ENCODE data around the gene ELK4.

GRCh38 chr1:205616563-205617293 is 15.1 kb downstream of the ELK4 start:
- no peak for TF ChIP-seq FOXK2 (IDR thresholded peaks at IDR 0.05)
- TF ChIP-seq, protein P1, sequence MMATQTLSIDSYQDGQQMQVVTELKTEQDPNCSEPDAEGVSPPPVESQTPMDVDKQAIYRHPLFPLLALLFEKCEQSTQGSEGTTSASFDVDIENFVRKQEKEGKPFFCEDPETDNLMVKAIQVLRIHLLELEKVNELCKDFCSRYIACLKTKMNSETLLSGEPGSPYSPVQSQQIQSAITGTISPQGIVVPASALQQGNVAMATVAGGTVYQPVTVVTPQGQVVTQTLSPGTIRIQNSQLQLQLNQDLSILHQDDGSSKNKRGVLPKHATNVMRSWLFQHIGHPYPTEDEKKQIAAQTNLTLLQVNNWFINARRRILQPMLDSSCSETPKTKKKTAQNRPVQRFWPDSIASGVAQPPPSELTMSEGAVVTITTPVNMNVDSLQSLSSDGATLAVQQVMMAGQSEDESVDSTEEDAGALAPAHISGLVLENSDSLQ (IDR thresholded peaks at IDR 0.05), result no peak
- TF ChIP-seq FOXM1 (IDR thresholded peaks at IDR 0.05; ENCODE audit: borderline replicate concordance), result no peak
- no peak for TF ChIP-seq NFRKB (IDR thresholded peaks at IDR 0.05)
- no peak for TF ChIP-seq FOXA1 (IDR thresholded peaks at IDR 0.05)
- TF ChIP-seq ZNF384 (IDR thresholded peaks at IDR 0.05), result no peak
- no peak for TF ChIP-seq BHLHE40 (IDR thresholded peaks at IDR 0.05; ENCODE audit: borderline replicate concordance)
- no peak for TF ChIP-seq ARNT (IDR thresholded peaks at IDR 0.05)
- TF ChIP-seq TARDBP (IDR thresholded peaks at IDR 0.05), result no peak
- no peak for TF ChIP-seq SUZ12 (IDR thresholded peaks at IDR 0.05)
- no peak for TF ChIP-seq ELF4 (IDR thresholded peaks at IDR 0.05)
- no peak for TF ChIP-seq L3MBTL2 (conservative IDR thresholded peaks at IDR 0.05)
- no peak for TF ChIP-seq SP1 (IDR thresholded peaks at IDR 0.05)
- no peak for TF ChIP-seq CTBP1 (IDR thresholded peaks at IDR 0.05; ENCODE audit: borderline replicate concordance)

Measured in HEK293T (cell line).